ELR (cell line): ENCODE data around the gene CFAP44.
"Not testable (repeated sequence)": the region's sequence is repeated elsewhere in the genome, so short reads cannot be mapped to it uniquely, and the experiment has no call there.

Source experiments
- DNase-seq: peaks from one replicate; pipeline ENCODE4 v3.0.0-alpha.2; 2015; ENCODE audit warnings: low read depth

CFAP44 gene

DNA sequence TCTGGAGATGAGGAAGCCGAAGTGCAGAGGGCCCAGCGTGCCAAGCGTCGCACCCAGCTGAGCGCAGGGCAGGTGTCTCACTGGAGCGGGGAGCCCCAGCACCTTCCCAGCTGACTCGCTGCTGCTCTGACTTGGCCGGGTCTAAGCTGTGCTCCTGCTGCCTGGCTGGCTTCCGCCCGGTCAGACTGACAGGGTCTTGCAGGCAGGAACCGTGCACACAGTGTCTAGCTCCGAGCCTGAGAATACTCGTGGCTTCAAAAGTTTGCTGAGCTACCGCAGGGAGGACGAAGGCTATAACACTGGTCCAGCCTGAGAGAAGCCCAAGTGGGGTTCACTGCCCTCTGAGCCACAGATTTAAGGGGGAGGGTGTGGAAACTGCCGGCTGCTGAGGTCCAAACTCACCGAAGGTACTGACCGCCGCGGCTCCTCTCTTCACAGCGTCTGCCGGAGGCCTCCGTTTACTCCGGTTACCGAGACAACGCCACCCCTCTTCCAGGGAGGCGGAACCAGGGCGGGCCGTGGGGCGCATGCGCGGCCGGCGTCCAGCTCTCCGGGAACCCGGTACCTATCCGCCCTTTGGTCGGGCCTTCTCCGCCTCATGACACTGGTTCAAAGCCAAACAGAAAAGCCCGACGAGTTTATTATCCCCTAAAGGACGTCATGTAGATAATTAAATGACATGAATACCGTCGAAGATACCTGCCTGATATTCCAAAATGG lies at the start of gene CFAP44:
Gene CFAP44 (minus strand): TSS at position 443 of the 720 bp plus-strand sequence. CDS start 7,829 bp downstream, outside the sequence.
- peak; percentile 61 for DNase-seq

GRCh38 chr3:113485161-113485609 lies 43.9 kb upstream of the CFAP44 start:
- DNase-seq: no peak

DNA sequence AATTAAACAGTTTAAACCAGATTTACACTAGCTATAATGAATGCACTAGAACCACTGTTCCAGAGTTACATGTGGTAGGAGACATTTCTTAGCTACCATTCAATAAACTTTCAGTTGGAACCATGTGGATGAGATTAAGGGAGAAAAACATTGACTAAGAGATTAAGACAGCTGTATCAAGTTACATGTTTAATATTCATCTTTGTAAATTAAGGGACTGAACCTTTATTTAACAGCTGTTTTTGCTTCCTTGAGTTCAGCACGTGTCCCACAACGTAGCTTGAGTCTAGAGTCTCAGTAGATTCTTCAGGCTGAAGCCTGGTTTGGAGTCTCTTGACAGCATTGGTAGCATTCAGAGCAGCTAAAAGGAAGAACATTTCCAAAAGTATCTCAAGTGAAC lies 27.2 kb upstream of the CFAP44 start:
- DNase-seq: no peak

DNA sequence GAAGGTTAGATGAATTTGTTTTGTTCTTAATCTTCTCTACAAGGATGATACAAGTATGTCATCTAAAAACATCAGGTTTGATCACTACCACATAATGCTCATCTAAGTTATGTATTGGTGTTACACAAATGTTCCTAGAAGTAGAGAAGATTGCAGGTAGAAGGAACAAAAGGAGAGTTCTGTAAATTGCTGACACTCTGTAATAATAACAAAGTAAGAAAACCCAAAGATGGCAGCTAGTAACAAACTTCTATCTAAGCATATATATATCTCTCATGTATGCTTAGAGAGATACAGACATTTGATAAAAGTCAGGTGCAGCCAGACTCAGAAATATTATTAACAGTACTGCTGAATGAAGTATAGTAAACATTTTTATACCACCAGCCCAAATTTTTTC lies 20.2 kb upstream of the CFAP44 start:
- no peak for DNase-seq

GRCh38 chr3:113458554-113458953 lies 17.3 kb upstream of the CFAP44 start:
- not testable (repeated sequence) for DNase-seq

- no peak for DNase-seq
Measured at GRCh38 chr3:113455446-113455845, 14.2 kb upstream of the CFAP44 start.

GRCh38 chr3:113454630-113455029 lies 13.3 kb upstream of the CFAP44 start:
- no peak for DNase-seq

DNA sequence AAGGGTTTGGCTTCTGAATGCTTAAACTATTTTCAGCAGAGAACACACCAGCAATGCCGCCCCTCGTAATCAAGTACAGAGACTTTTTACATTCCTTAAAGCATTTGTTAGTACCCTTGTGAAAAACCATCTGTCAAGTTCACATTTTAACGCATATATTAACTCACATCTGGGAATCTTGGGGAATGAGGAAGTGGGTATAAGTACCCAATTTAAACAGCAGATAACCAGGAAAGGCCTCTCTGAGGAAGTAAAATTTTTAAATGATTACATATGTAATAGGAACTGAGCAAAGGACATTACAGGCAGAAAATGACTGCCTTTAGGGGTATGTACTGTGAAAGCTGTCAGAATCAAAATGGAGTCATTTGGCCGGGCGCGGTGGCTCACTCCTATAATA lies 12.8 kb upstream of the CFAP44 start:
- no peak for DNase-seq

- DNase-seq: no peak
Measured at GRCh38 chr3:113450911-113451310, 9.6 kb upstream of the CFAP44 start.

- peak; percentile 32 for DNase-seq
Measured at GRCh38 chr3:113439606-113440005, 1.7 kb downstream of the CFAP44 start.

- DNase-seq: no peak
Measured at GRCh38 chr3:113438224-113438623, 3.1 kb downstream of the CFAP44 start.

DNA sequence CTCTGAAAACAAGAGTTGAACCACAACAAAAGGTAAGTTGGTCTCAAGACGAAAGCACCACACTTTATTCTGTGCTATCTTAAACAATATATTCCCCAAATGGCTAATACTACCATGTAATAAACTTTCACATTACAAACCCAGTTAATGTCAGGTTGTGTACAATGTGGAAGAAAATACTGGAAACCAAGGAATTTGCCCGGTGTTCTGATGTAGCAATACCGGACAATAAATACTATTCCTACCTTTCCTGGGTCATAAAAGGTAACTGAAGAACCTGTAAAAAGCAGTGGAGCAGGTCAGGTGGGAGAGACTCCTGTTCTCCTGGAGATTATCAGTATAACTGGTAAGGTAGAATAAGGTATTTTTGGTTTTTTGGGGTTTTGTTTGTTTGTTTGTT lies 3.9 kb downstream of the CFAP44 start:
- no peak for DNase-seq

DNA sequence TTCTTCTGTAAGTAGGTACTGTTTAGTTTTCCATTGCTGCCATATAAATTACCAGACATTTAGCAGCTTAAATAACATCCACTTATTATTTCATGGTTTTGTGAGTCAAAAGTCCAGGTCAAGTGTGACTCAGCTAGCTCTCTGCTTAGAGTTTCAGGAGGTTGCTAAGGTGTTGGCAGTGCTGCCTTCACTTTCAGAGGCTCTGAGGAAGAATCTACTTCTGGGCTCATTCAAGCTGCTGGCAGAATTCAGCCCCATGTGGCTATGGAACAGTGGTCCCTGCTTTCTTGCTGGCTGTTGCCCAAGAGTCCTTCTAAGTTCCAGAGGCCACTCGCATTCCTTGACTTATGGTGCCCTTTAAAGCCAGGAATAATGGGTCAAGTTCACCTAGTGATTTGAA lies 4.5 kb downstream of the CFAP44 start:
- peak; percentile 71 for DNase-seq

DNA sequence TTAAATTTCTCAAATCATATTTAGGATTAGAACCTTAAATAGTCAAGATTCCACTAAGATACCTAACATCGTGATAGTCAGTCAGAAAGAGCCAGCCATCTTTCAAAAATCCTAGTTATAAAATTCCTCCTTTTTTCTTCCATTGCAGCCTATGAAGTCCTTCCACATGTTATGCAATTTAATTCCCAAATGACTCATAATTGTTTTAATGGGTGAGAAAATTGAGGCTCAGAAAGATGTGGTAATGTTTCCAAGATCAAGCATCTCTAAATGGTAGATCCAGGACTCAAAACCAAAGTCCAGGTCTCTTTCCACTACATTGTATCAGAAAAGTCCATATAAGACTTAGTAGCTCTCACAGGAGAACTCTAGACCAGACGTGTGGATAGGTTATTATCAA lies 9.5 kb downstream of the CFAP44 start:
- peak; percentile 10 for DNase-seq

DNA sequence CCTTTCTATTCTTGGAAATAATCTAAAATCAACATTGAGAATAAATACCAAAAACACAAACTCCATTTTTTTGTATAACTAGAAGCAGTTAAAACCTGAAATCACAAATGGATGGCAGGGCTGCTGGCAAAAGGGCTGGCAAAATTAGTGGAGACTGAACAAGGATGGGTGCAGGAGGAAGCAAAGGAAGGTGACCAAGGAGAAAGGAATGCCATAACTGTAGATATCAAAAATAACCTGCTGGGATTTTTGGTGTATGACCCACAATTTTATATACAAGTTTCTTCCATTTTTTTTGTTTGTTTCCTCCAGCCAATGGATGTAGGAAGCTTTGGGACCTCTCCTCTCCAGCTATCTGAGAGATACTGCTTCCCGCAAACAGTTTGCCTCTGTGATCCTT lies 12.7 kb downstream of the CFAP44 start:
- peak; percentile 52 for DNase-seq

GRCh38 chr3:113423699-113424098 lies 17.6 kb downstream of the CFAP44 start:
- no peak for DNase-seq

- no peak for DNase-seq
Measured at GRCh38 chr3:113421082-113421481, 20.2 kb downstream of the CFAP44 start.

- no peak for DNase-seq
Measured at GRCh38 chr3:113409676-113410075, 31.6 kb downstream of the CFAP44 start.

GRCh38 chr3:113405180-113405579 lies 36.1 kb downstream of the CFAP44 start:
- peak; percentile 63 for DNase-seq

DNA sequence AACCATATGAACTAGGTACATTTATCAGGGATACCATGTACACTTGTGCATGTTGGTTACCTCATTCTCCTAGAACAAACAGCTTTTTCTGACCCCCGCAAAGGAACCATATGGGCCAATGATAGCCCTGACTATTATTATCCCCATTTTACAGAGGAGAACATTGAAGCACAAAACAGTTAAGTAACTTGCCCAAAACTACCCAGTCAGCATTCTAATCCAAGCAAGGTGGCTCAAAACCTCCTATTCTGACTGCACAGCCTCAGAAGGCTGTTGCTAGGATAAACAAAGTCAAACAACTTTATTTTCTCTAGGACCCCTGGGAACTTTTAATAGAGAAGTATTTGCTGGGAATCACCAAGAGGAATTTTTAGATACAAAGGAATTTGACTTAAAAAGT lies 36.7 kb downstream of the CFAP44 start:
- no peak for DNase-seq
